CD4-positive, alpha-beta T cell (primary cell): ENCODE data around the gene KDM5A. TPM values are rescaled to one million over a fixed set of nuclear protein-coding genes. Genes with fewer than 3 reads are reported as not detected.

Source experiments
- ATAC-seq: fragments of 200-7000 bp; cut with Tn5 transposase; one replicate; pipeline ENCODE4 v1.10.0; 2022; ENCODE audit warnings: mild to moderate bottlenecking; ENCODE audit not compliant: poor library complexity
- CTCF ChIA-PET: fragments of 350-600 bp; sonication (Branson Sonifier 250); formaldehyde crosslinking; loops from one replicate; lab custom pipeline; 2021; ENCODE audit warnings: antibody characterized with exemption, inconsistent platforms; lab: Charles Lee
- POLR2A ChIA-PET: fragments of 350-600 bp; sonication (Branson Sonifier 250); formaldehyde crosslinking; loops from one replicate; lab custom pipeline; 2021; ENCODE audit warnings: antibody characterized with exemption, inconsistent platforms; lab: Charles Lee
- DNase-seq, 14 experiments: peaks; one replicate each; pipeline ENCODE4 v3.0.0-alpha.2; 2013 to 2020; ENCODE audit warnings: mixed read lengths in 2 of 14
- H3K27ac ChIP-seq, 2 donors: one replicate each; pipeline versions ENCODE4 v1.5.1 to v1.7.0; 2013; ENCODE audit warnings: low read length in 2 of 2, low read depth in 1 of 2, mild to moderate bottlenecking in 1 of 2
- H3K27me3 ChIP-seq, 2 experiments: 1 replicate in 1 of 2; 2 replicates in 1 of 2; pipeline versions ENCODE4 v1.6.1 to v1.7.0; 2013; ENCODE audit warnings: low read length in 2 of 2, control low read depth in 1 of 2, mild to moderate bottlenecking in 1 of 2, moderate library complexity in 1 of 2; ENCODE audit not compliant: insufficient read depth in 2 of 2, control insufficient read depth in 1 of 2
- H3K36me3 ChIP-seq: one replicate; pipeline ENCODE4 v1.6.1; 2013; ENCODE audit warnings: low read length, control low read depth; ENCODE audit not compliant: insufficient read depth
- H3K4me1 ChIP-seq: one replicate; pipeline ENCODE4 v1.6.1; 2013; ENCODE audit warnings: low read length, control low read depth; ENCODE audit not compliant: insufficient read depth
- H3K4me3 ChIP-seq: one replicate; pipeline ENCODE4 v1.5.1; 2013; ENCODE audit warnings: mild to moderate bottlenecking, low read length, moderate library complexity
- H3K9me3 ChIP-seq, 2 experiments: 1 replicate in 1 of 2; 2 replicates in 1 of 2; pipeline versions ENCODE4 v1.6.1 to v1.7.0; 2013; ENCODE audit warnings: low read length in 2 of 2, mild to moderate bottlenecking in 2 of 2, control low read depth in 1 of 2, moderate library complexity in 1 of 2; ENCODE audit not compliant: control insufficient read depth in 1 of 2, insufficient read depth in 1 of 2
- H3K27ac Mint-ChIP-seq: one replicate; pipeline ENCODE4 v1.8.0; 2020; ENCODE audit warnings: mixed read lengths
- H3K27me3 Mint-ChIP-seq: one replicate; pipeline ENCODE4 v1.8.0; 2021; ENCODE audit warnings: mixed read lengths
- H3K36me3 Mint-ChIP-seq: one replicate; pipeline ENCODE4 v1.8.0; 2021; ENCODE audit warnings: low read depth, mixed read lengths
- H3K4me1 Mint-ChIP-seq: one replicate; pipeline ENCODE4 v1.8.0; 2021; ENCODE audit warnings: low read depth, mixed read lengths
- H3K4me3 Mint-ChIP-seq: one replicate; pipeline ENCODE4 v1.8.0; 2020; ENCODE audit warnings: mild to moderate bottlenecking, mixed read lengths
- H3K9me3 Mint-ChIP-seq: one replicate; pipeline ENCODE4 v1.8.0; 2020; ENCODE audit warnings: mixed read lengths
- CTCF ChIP-seq: fragments of 200-600 bp; IDR thresholded peaks from one replicate; pipeline ENCODE4 v1.8.0; 2022; ENCODE audit warnings: antibody characterized with exemption, mild to moderate bottlenecking
- intact Hi-C, 2 experiments: fragments of 100-400 bp; cut with DNase I in 1 of 2; cut with micrococcal nuclease in 1 of 2; formaldehyde crosslinking; loops; one replicate each; pipeline versions ENCODE4 v1.15.1 to v1.9.0; 2023 to 2025; cut with DNase I, micrococcal nuclease
- total RNA-seq, 174 experiments: library from RNA in 2 of 174; stranded (reverse) in 2 of 174; gene quantifications; one replicate each; pipeline ENCODE4 v1.2.3 and lab custom pipeline; 2021 to 2026

Gene KDM5A
- total RNA-seq, 2 experiments from 2014 or later = 149 to 151 TPM

GRCh38 chr12:295132-295531, 94.0 kb downstream of the KDM5A start:
- peaks cover 78% of the 10 kb centered on the region for H3K36me3 ChIP-seq
- ChIA-PET POLR2A (no interaction called here), CTCF (no interaction called here)
- H3K4me3 ChIP-seq = no peak overlapping the region
- H3K27ac ChIP-seq = no peak overlapping the region
- H3K27me3 ChIP-seq = no peaks in the 10 kb centered on the region
- intact Hi-C loops = no loop called here
- Mint-ChIP-seq H3K4me1 (peaks cover 47% of the 10 kb centered on the region), H3K27me3 (no peaks in the 10 kb centered on the region), H3K27ac (no peak overlapping the region), H3K9me3 (peaks cover 4% of the 10 kb centered on the region), H3K4me3 (no peak overlapping the region), H3K36me3 (peaks cover 99% of the 10 kb centered on the region)
- ATAC-seq (no peak), DNase-seq (no peak)
- H3K9me3 ChIP-seq = no peaks in the 10 kb centered on the region
- no peaks in the 10 kb centered on the region for H3K4me1 ChIP-seq
- no peak for TF ChIP-seq CTCF

GRCh38 chr12:293199-293598, 95.9 kb downstream of the KDM5A start:
- Mint-ChIP-seq H3K4me3 (no peak overlapping the region), H3K27me3 (no peaks in the 10 kb centered on the region), H3K4me1 (peaks cover 32% of the 10 kb centered on the region), H3K9me3 (no peaks in the 10 kb centered on the region), H3K27ac (no peak overlapping the region), H3K36me3 (peaks cover 92% of the 10 kb centered on the region)
- H3K4me3 ChIP-seq = no peak overlapping the region
- no peak for ATAC-seq
- no peak for TF ChIP-seq CTCF
- H3K27me3 ChIP-seq = no peaks in the 10 kb centered on the region
- intact Hi-C loops = no loop called here
- peaks cover 78% of the 10 kb centered on the region for H3K36me3 ChIP-seq
- H3K27ac ChIP-seq = no peak overlapping the region
- ChIA-PET POLR2A (interaction anchor here (0.7 kb wide), 1 partner anchor 12 kb away, joined by 3 read pairs; no protein-coding TSS in a partner anchor), CTCF (no interaction called here)
- DNase-seq = no peak
- H3K9me3 ChIP-seq = no peaks in the 10 kb centered on the region
- no peaks in the 10 kb centered on the region for H3K4me1 ChIP-seq

- Mint-ChIP-seq H3K27ac (no peak overlapping the region), H3K27me3 (no peaks in the 10 kb centered on the region), H3K4me3 (no peak overlapping the region), H3K4me1 (peaks cover 43% of the 10 kb centered on the region), H3K9me3 (no peaks in the 10 kb centered on the region), H3K36me3 (peaks cover 92% of the 10 kb centered on the region)
- Histone ChIP-seq H3K27ac (no peak overlapping the region), H3K9me3 (no peaks in the 10 kb centered on the region), H3K36me3 (peaks cover 80% of the 10 kb centered on the region), H3K4me3 (no peak overlapping the region), H3K4me1 (no peaks in the 10 kb centered on the region), H3K27me3 (no peaks in the 10 kb centered on the region)
- no peak for ATAC-seq
- no peak for TF ChIP-seq CTCF
- intact Hi-C loops = no loop called here
- DNase-seq = no peak
- ChIA-PET POLR2A (no interaction called here), CTCF (no interaction called here)
Observed at GRCh38 chr12:292186-292585, 96.9 kb downstream of the KDM5A start.
